HG02840 (cell line): ENCODE results near the gene PCSK6.
"Not testable (repeated sequence)": the region's sequence is repeated elsewhere in the genome, so short reads cannot be mapped to it uniquely, and the experiment has no call there.

Experiments used
- ATAC-seq: cut with Tn5 transposase; IDR thresholded peaks from one replicate; pipeline ENCODE4 v1.9.1; 2021; ENCODE audit warnings: mild to moderate bottlenecking, moderate library complexity, moderate number of reproducible peaks; ENCODE audit not compliant: unreplicated experiment, low FRiP score

The PCSK6 gene

GRCh38 chr15:101347454-101347853 is 142.1 kb downstream of the PCSK6 start:
- ATAC-seq: no peak

GRCh38 chr15:101346928-101347327 is 142.6 kb downstream of the PCSK6 start:
- no peak for ATAC-seq

GRCh38 chr15:101342056-101342455 is 147.5 kb downstream of the PCSK6 start:
- no peak for ATAC-seq

DNA sequence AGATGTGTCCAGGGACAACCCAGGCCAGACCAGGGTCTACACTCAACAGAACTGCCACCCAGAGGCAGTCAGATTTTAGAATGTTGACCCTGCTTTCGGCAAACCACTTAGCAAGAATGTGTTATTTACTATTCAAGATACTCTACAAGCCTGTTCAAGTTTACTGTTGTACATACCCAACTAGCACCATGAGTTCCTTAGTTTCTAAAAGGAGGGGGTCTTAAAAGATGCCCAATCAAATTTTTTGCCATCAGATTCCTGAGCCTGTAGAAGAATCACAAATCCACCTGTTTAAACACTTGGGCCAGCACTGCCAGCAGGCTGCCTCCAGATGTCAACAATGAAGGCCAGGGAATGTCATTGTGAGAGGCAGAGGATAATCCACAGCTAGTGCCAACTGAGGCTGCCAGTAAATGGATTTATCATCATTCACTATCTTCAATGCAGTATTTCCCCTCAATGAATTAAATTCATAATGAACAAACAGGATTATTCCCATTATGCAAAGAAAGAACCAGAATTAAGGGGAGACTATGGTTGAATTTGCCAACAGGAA is 150.9 kb downstream of the PCSK6 start:
- ATAC-seq: no peak

- no peak for ATAC-seq
Observed at GRCh38 chr15:101337976-101338375, 151.5 kb downstream of the PCSK6 start.

DNA sequence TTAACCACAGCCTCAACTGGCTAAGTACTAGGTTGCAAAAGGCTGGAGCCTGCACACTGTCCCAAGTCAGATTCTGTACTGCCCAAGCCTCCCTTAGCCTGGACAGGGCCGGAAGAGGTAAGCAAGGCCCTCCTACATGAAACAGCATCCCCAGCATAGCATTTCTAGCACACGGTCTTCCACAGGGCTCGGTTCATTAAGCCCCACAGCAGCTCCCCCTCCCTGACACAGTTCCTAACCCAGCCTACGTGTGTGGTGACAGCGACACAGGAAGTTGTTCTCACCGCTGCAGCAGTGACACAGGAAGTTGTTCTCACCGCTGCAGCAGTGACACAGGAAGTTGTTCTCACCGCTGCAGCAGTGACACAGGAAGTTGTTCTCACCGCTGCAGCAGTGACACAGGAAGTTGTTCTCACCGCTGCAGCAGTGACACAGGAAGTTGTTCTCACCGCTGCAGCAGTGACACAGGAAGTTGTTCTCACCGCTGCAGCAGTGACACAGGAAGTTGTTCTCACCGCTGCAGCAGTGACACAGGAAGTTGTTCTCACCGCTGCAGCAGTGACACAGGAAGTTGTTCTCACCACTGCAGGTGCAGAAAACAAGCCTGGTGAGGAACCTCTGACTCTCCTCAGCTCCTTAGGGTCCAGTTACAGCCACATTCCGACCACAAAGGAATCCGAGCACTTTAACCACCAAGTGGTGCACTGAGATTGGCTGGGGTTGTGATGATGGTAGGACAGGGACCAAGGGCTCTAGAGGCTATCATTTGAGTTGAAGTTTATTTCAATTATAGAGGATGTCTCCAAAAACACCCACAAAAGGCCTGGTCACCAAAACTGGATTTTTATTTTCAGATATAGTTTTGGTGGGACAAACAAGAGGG is 155.4 kb downstream of the PCSK6 start:
- ATAC-seq: not testable (repeated sequence)

DNA sequence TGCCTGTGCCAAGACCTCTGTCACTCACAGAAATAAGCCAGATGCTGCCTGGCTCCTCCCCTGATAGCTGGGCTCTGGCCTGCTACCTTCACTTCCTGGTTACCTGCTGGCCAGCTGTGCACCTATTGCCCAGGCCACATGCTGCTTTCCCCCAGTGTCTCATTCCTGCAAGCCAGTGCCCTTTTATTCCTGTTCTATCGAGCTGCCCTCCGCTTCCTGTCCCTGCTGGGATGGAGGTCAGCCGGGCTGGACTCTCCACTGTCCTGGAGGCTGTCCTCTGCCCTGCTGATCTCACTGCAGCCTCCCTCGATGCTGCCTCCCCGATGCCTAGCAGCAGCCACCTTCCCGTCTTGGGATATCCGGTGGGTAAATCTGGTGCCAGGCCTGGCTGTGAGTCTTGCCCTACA is 157.4 kb downstream of the PCSK6 start:
- no peak for ATAC-seq

DNA sequence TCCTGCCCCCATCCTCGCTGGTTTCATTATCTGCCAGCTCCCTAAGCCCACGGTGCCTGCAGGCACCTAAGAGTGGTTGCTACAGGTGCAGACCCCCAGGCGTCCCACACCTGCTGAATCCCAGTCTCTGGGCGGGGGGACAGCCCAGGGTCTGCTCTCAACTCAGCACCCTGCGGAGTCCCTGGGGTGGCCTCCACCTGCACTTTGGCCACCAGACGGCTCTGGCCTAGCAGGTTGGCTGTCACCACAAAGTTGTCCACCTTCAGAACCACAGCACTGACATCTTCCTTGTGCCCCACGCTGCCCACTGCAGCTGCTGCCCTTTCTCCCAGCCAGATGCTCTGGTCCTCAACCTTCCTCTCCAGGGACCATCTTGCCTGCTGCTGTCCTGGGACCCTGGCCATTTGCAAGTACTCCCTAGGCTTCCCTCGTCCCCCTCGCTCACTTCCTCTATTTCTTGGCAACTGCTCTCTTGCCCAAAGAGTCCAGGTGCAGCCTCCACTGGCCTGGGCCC is 159.6 kb downstream of the PCSK6 start:
- no peak for ATAC-seq

DNA sequence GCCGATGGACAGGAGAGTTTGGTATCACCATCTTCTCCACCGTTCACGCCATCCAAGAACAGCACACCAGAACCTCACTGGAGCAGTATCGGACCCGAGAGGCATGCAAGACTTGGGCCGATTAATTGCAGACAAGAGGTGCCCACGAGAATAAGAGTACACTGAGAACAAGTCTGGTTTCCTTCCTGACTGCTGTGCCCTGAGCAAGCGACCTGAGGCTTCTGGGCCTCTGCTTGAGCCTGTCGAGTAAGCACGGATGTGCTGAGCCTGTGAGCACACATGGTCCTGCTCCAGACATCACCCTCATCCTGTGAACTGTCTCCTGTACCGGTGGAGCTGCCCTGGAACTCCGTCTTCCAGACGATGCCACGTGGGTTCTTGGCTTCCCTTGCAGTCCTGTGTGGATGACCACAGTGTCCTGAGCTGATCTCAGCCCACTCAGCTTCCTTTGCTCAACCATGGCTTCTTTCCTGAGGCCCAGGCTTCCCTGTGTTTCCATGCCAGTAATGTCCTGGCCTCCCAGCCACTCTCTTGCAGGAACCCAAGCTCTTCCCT is 160.1 kb downstream of the PCSK6 start:
- no peak for ATAC-seq

DNA sequence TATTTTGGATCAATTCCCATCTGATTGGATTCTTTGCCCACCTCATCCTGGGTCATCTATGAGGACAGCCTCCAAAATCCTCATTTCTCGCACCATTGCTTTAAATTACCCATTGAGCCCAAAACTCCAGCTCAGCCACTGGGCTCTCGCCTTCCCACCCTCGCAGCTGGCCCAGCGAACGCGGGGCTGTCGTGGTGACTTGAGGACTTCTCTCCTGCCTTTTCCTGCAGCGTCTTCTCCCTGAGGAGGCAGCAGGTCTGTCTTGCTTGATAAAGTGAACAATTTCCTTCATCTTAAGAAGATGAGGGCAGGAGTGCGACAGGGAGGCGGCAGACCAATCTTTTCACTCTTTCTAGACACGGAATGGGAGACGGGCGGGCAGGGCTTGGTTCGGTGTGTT is 161.5 kb downstream of the PCSK6 start:
- ATAC-seq: no peak

GRCh38 chr15:101327147-101327740 is 162.3 kb downstream of the PCSK6 start:
- no peak for ATAC-seq

GRCh38 chr15:101326462-101327146 is 162.9 kb downstream of the PCSK6 start:
- no peak for ATAC-seq

DNA sequence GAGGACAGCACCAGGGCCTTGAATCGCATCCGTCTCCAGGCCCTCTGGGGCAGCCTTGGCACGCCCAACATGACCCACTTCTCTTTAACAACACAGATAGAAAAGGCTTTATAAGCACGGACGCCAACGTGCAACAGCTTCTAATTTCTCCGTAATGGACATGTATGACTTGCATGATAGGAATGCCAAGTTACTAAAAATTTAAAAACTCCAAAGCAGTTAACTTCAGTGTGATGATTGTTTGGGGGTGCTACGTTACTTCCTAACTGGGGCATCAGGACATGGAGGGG is 163.5 kb downstream of the PCSK6 start:
- no peak for ATAC-seq

DNA sequence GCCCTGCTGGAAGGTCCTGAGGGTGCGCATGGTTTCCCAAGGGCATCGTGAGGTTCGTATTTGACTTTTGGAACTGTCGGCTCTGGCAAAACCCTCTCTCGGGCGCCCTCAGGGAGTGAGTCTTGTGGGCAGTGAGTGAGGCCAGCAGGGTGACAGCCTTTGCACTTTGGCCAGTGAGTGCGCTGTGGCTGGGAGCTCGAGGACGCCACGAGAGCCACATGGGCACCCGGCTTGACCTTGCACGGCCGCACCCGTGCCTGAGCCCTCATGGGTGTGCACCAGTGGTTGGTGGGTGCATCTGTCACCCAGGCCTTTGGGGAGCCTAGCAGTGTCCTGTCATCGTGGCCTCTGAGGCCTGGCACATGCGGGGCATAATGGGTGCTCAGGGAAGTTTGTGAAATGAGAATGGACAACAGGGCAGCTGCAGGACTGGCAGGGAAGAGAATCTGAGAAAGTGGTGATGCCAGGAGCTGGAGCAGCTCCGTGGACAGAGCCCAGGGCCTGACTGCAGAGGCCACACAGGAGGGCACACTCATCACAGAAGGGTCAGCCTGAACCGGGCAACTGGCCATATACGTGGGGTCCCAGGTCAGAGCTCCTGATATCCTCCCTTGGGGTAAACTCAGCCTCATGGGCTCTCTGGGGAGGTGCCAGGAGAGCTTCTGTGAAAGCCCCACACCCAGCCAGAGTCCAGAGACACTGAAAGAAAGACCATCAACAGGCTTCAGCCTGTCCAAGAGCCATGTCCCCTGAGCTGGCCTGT is 164.1 kb downstream of the PCSK6 start:
- no peak for ATAC-seq

DNA sequence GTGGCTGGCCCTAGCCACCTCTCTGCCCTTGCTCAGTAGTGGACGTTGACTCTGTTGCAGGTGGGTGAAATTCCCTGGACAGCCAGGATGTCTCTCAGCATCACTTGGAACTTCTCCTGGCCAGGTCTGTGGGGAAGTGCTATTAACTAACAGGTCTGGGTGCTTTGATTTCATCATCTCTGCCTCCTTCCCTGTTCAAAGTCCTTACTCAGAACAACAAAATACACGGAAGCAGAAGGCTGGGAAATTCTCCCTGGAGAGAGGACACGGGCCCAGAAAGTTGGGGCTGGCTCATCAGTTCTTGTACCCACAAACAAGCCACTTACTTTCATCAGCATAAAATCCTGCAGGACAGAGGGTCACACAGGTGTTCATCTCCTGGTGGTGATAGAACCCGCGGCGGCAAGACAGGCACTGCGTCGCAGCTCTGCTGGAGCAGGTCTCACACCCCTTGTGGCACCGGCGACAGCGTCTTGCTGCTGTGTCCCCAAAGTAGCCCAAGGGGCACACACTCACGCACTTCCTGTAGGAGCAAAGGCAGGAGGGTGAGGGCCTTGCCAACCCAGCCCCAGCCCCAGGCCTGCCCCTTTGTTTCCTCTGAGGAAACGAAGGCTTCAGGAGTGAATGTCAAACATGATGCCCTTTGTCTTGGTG is 164.9 kb downstream of the PCSK6 start:
- no peak for ATAC-seq

DNA sequence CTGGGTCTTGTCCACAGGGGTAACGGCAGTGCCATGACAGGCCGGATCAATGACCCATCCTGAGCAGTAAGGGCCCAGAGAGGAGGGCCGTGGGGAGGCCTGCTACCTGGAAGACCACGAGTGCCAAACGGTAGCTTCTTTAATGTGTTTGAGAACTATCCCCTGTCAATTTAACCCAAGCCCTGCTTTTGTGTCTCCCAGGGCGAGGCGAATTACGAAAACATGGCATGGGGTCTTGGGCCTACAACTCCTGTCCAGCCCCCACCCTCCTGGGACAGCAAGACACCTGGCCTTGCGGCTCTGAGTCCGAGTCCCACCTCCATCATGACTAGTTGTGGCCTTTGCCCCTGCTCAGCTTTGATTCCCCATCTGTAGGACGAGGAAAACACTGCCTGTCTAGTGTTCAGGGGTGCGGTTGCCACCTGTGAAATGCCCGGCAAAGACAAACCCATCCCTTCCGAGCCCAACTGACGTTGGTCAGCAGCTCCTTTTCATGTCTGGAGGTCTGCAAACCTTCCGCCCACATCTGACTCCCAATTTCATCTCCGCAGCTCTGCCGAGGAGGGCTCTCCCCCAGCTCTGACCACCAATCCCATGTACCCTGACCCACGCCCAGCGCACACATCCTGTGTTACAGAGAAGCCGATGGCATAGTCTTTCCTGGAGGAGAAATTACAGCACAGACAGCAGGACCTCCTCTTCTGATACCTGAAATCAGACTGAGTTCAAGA is 165.5 kb downstream of the PCSK6 start:
- ATAC-seq: no peak

- ATAC-seq: no peak
Observed at GRCh38 chr15:101322854-101323477, 166.5 kb downstream of the PCSK6 start.

DNA sequence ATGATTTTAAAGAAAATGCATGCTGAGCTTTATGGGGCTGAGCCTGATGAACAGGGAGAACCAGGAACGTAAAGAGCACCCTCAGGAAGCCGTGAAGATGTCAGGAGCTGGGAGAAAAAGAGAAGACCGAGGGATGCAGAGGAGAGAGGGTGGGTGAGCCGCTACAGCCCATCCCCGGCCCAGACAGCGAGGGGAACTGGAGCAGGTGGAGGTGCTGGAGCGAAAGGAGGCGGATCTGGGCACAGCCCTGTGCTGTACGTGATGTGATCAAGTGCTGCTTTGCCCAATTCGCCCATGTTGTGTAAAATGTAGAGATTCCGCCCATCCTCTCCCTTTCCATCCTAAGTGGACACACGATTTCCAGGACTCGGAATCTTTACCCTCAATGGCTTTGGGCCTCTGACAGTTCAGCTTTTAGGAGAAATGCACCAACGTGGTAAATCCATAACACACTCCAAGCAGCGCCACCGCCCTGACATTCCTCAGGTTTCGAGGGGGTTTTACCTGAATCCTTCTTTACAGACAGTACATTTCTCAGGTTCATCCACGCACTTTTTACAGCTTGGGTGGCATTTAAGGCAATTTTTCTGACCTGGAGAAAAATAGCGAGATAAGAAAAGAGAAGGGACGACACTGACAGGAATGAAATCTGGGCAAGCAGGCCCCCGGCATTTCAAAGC is 167.4 kb downstream of the PCSK6 start:
- ATAC-seq: no peak
